Body of pancreas (tissue), 4 donors: Measurements from ENCODE around the gene NCS1.

Experiments
- CTCF ChIP-seq, 7 experiments: fragments of 450-650 bp in 4 of 7; fragments of 200-600 bp in 3 of 7; sonication (generic) in 3 of 7; IDR thresholded peaks; one replicate each; pipeline ENCODE4 v1.5.1; 2016 to 2019; ENCODE audit warnings: antibody characterized with exemption in 7 of 7
- POLR2A ChIP-seq, 3 donors: fragments of 450-650 bp; IDR thresholded peaks; one replicate each; pipeline ENCODE4 v1.6.1; 2016; ENCODE audit warnings: antibody characterized with exemption in 3 of 3, mild to moderate bottlenecking in 2 of 3

- TF ChIP-seq CTCF (IDR thresholded peaks at IDR 0.05) (no peak), POLR2A (IDR thresholded peaks at IDR 0.05) (no peak)
Observed at GRCh38 chr9:130191068-130191748, 19.0 kb downstream of the NCS1 start.
